ENCODE measurements around the gene ATRNL1.

Gene ATRNL1

DNA sequence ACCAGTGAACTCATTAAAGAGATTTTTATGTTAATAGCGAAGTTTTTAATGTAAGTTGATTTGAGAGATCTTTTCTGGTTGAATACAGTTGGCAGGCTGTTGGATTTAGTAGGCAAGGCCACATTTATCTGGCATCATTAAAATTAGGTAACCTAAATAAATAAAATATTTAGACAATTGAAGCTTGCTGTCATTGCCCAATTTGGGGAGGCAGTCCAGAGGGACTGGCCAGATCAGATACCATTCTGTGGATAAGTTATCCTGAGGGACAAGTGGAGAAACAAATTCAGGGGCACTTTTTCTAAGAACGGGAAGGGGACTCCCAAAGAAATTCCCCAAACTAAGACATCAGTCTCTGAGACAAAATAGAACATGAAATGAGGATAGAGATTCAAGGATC, 782.0 kb downstream of the ATRNL1 start:
- H3K27me3 ChIP-seq (ENCODE audit: low read depth, low read length), result no peaks in the 10 kb centered on the region
- no peak overlapping the region for H3K9ac ChIP-seq (ENCODE audit: low read length)
- TF ChIP-seq, protein P1, sequence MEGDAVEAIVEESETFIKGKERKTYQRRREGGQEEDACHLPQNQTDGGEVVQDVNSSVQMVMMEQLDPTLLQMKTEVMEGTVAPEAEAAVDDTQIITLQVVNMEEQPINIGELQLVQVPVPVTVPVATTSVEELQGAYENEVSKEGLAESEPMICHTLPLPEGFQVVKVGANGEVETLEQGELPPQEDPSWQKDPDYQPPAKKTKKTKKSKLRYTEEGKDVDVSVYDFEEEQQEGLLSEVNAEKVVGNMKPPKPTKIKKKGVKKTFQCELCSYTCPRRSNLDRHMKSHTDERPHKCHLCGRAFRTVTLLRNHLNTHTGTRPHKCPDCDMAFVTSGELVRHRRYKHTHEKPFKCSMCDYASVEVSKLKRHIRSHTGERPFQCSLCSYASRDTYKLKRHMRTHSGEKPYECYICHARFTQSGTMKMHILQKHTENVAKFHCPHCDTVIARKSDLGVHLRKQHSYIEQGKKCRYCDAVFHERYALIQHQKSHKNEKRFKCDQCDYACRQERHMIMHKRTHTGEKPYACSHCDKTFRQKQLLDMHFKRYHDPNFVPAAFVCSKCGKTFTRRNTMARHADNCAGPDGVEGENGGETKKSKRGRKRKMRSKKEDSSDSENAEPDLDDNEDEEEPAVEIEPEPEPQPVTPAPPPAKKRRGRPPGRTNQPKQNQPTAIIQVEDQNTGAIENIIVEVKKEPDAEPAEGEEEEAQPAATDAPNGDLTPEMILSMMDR (IDR thresholded peaks at IDR 0.05; ENCODE audit: low read depth, low read length), result no peak
- no peak for TF ChIP-seq EZH2phosphoT487 (IDR thresholded peaks at IDR 0.05; ENCODE audit: low read depth)
- H3K27ac ChIP-seq (ENCODE audit: low read length), result no peak overlapping the region
- H3K4me2 ChIP-seq (ENCODE audit: low read length), result no peak overlapping the region
- H3K79me2 ChIP-seq (ENCODE audit: low read length), result no peaks in the 10 kb centered on the region
- H2AFZ ChIP-seq (ENCODE audit: low read depth, low read length), result no peak overlapping the region
- H3K4me3 ChIP-seq (ENCODE audit: low read length), result no peak overlapping the region
- H3K9me3 ChIP-seq (ENCODE audit: insufficient read depth, low read length), result no peaks in the 10 kb centered on the region
- H3K36me3 ChIP-seq (replicated peaks; ENCODE audit: low read depth, low read length), result no peaks in the 10 kb centered on the region
- H4K20me1 ChIP-seq (ENCODE audit: insufficient read depth, low read length), result no peaks in the 10 kb centered on the region
- H3K4me1 ChIP-seq (ENCODE audit: low read length), result 0 out of 2 replicates have a peak, but pooled peaks cover 3% of the 10 kb centered on the region

GRCh38 chr10:115879372-115880089, 786.4 kb downstream of the ATRNL1 start:
- no peaks in the 10 kb centered on the region for H3K36me3 ChIP-seq (replicated peaks; ENCODE audit: low read depth, low read length)
- no peak overlapping the region for H3K4me3 ChIP-seq (ENCODE audit: low read length)
- no peak overlapping the region for H3K4me2 ChIP-seq (ENCODE audit: low read length)
- no peak overlapping the region for H3K27ac ChIP-seq (ENCODE audit: low read length)
- TF ChIP-seq EZH2phosphoT487 (IDR thresholded peaks at IDR 0.05; ENCODE audit: low read depth), result no peak
- TF ChIP-seq, protein P1 (IDR thresholded peaks at IDR 0.05; ENCODE audit: low read depth, low read length), result no peak
- no peaks in the 10 kb centered on the region for H3K79me2 ChIP-seq (ENCODE audit: low read length)
- no peak overlapping the region for H2AFZ ChIP-seq (ENCODE audit: low read depth, low read length)
- no peaks in the 10 kb centered on the region for H3K9me3 ChIP-seq (ENCODE audit: insufficient read depth, low read length)
- no peaks in the 10 kb centered on the region for H3K27me3 ChIP-seq (ENCODE audit: low read depth, low read length)
- H3K4me1 ChIP-seq (ENCODE audit: low read length), result 0 out of 2 replicates have a peak, but pooled peaks cover 3% of the 10 kb centered on the region
- H3K9ac ChIP-seq (ENCODE audit: low read length), result no peak overlapping the region
- H4K20me1 ChIP-seq (ENCODE audit: insufficient read depth, low read length), result no peaks in the 10 kb centered on the region

GRCh38 chr10:115882021-115882420, 788.9 kb downstream of the ATRNL1 start:
- Histone ChIP-seq H3K4me2 (ENCODE audit: low read length) (no peak overlapping the region), H3K27ac (ENCODE audit: low read length) (no peak overlapping the region), H3K9ac (ENCODE audit: low read length) (no peak overlapping the region), H3K4me3 (ENCODE audit: low read length) (no peak overlapping the region), H3K79me2 (ENCODE audit: low read length) (no peaks in the 10 kb centered on the region), H3K9me3 (ENCODE audit: insufficient read depth, low read length) (no peaks in the 10 kb centered on the region), H3K27me3 (ENCODE audit: low read depth, low read length) (no peaks in the 10 kb centered on the region), H4K20me1 (ENCODE audit: insufficient read depth, low read length) (no peaks in the 10 kb centered on the region), H3K4me1 (ENCODE audit: low read length) (0 out of 2 replicates have a peak, but pooled peaks cover 3% of the 10 kb centered on the region), H2AFZ (ENCODE audit: low read depth, low read length) (no peak overlapping the region), H3K36me3 (replicated peaks; ENCODE audit: low read depth, low read length) (no peaks in the 10 kb centered on the region)
- no peak for TF ChIP-seq EZH2phosphoT487 (IDR thresholded peaks at IDR 0.05; ENCODE audit: low read depth)
- TF ChIP-seq, protein P1 (IDR thresholded peaks at IDR 0.05; ENCODE audit: low read depth, low read length), result no peak

- Histone ChIP-seq H3K4me3 (ENCODE audit: low read length) (no peak overlapping the region), H3K36me3 (replicated peaks; ENCODE audit: low read depth, low read length) (no peaks in the 10 kb centered on the region), H3K9me3 (ENCODE audit: insufficient read depth, low read length) (no peaks in the 10 kb centered on the region), H3K27ac (ENCODE audit: low read length) (no peak overlapping the region), H3K4me1 (ENCODE audit: low read length) (0 out of 2 replicates have a peak, but pooled peaks cover 3% of the 10 kb centered on the region), H3K4me2 (ENCODE audit: low read length) (no peak overlapping the region), H3K79me2 (ENCODE audit: low read length) (no peaks in the 10 kb centered on the region), H4K20me1 (ENCODE audit: insufficient read depth, low read length) (no peaks in the 10 kb centered on the region), H3K9ac (ENCODE audit: low read length) (no peak overlapping the region), H3K27me3 (ENCODE audit: low read depth, low read length) (no peaks in the 10 kb centered on the region), H2AFZ (ENCODE audit: low read depth, low read length) (no peak overlapping the region)
- TF ChIP-seq EZH2phosphoT487 (IDR thresholded peaks at IDR 0.05; ENCODE audit: low read depth), result no peak
- TF ChIP-seq, protein P1 (IDR thresholded peaks at IDR 0.05; ENCODE audit: low read depth, low read length), result no peak
These were observed 790.2 kb downstream of the ATRNL1 start for GRCh38 chr10:115883372-115883771.
